ENCODE measurements around the gene ZFP2.

The ZFP2 gene

GRCh38 chr5:178965465-178966055, 69.8 kb downstream of the ZFP2 start:
- DNase-seq (ENCODE audit: insufficient read length, low spot score) (no peak), FAIRE-seq (no peak)

- no peak for FAIRE-seq
Observed at GRCh38 chr5:178981381-178981780, 85.7 kb downstream of the ZFP2 start.

More at GRCh38 chr5:178981381-178981780, 85.7 kb downstream of the ZFP2 start:
- no peak for DNase-seq (ENCODE audit: insufficient read length, low spot score)
